H1 (cell line): ENCODE data around the gene ARF6. TPM values are rescaled to one million over a fixed set of nuclear protein-coding genes. Genes with fewer than 3 reads are reported as not detected.

Experiments used
- ASH2L ChIP-seq: fragments of 200-600, 300-600 bp; sonication (generic); IDR thresholded peaks from one replicate; pipeline ENCODE4 v1.7.1; 2017; ENCODE audit warnings: low read length
- CBX8 ChIP-seq: fragments of 300-800, 300-1000 bp; sonication (generic); IDR thresholded peaks from 2 replicates; pipeline ENCODE4 v1.7.1; 2016; ENCODE audit warnings: low read depth, low read length, borderline replicate concordance
- CHD2 ChIP-seq: IDR thresholded peaks from 2 replicates; pipeline ENCODE4 v1.6.1; 2012; ENCODE audit warnings: low read length, improper control_type of control experiment
- EP300 ChIP-seq, 2 experiments: IDR thresholded peaks; 1 replicate in 1 of 2; 2 replicates in 1 of 2; pipeline ENCODE4 v1.6.1; 2011 to 2012; ENCODE audit warnings: low read depth in 2 of 2, low read length in 2 of 2, mild to moderate bottlenecking in 2 of 2, borderline replicate concordance in 1 of 2, inconsistent platforms in 1 of 2, moderate library complexity in 1 of 2
- POLR2A ChIP-seq, 2 experiments: IDR thresholded peaks; 1 replicate in 1 of 2; 2 replicates in 1 of 2; pipeline ENCODE4 v1.6.1; 2011; ENCODE audit warnings: low read depth in 2 of 2, low read length in 2 of 2, mild to moderate bottlenecking in 2 of 2; ENCODE audit errors: control extremely low read depth in 1 of 2
- TCF12 ChIP-seq: IDR thresholded peaks from 2 replicates; pipeline ENCODE4 v1.6.1; 2011; ENCODE audit warnings: low read depth, mild to moderate bottlenecking, low read length
- TEAD4 ChIP-seq: IDR thresholded peaks from 2 replicates; pipeline ENCODE4 v1.6.1; 2012; ENCODE audit warnings: low read depth, low read length, inconsistent platforms, mixed read lengths
- polyA plus RNA-seq, 7 experiments: library from polyadenylated mRNA; depleted of rRNA in 3 of 7; stranded (reverse) in 5 of 7; unstranded in 2 of 7; fragments of >200 nt in 5 of 7; fragments of 200-250 nt in 2 of 7; gene quantifications; 1 replicate in 5 of 7; 2 replicates in 1 of 7; 4 replicates in 1 of 7; pipeline versions ENCODE4 v1.2.1 to v1.2.3, GENCODE V29; 2011 to 2013; ENCODE audit warnings: missing spikeins in 2 of 7, mixed read lengths in 2 of 7
- total RNA-seq: library from RNA; stranded (reverse); fragmentation: NEBNext Ultra II Directional; extraction: Animal tissue kit (Norgen Biotek cat#: 25700); gene quantifications from 2 replicates; pipeline ENCODE4 v1.2.1, GENCODE V29; 2021

ARF6 gene
- total and polyA plus RNA-seq, 2 of the 8 experiments (the other 6 are each of a cell fraction or from before 2014, with no cell fraction given) = 17.2 to 56.7 TPM

DNA sequence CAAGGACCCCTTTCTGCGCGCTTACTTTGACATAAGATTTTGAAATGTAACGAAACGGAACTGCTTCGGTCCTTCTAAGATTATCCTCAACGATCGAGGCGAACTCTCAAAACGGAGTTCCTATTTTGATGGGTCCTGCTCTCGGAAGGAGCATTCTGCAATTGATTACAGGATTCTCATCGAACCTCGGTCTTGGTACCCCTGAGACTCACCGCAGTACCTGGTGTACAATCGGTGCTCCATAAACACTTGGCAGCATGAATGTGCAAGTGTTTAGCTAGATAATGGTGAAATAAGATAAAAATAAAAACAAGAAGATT, 39.8 kb upstream of the ARF6 start (continued):
- TF ChIP-seq TCF12 (no peak), CHD2 (no peak), POLR2A (IDR thresholded peaks at IDR 0.05; ENCODE audit: control extremely low read depth in 1 of 2, low read depth in 2 of 2, low read length in 2 of 2) (no peak), TEAD4 (no peak), EP300 (IDR thresholded peaks at IDR 0.05; ENCODE audit: borderline replicate concordance in 1 of 2, low read depth in 2 of 2, low read length in 2 of 2) (no peak), CBX8 (no peak), ASH2L (no peak)
